Fibroblast of lung (primary cell): ENCODE results near the gene INAFM1. TPM values are rescaled to one million over a fixed set of nuclear protein-coding genes. Genes with fewer than 3 reads are reported as not detected.
A peak's percentile ranks its signal among the peaks of the same experiment; 100 is the strongest.

Source experiments
- DNase-seq, 2 donors: peaks; one replicate each; pipeline versions ENCODE4 v3.0.0 to v3.0.0-alpha.2; 2010; ENCODE audit warnings: low read depth in 2 of 2
- H2AFZ ChIP-seq: 2 replicates; pipeline ENCODE4 v1.5.1; 2012; ENCODE audit warnings: low read length, control low read depth, inconsistent platforms
- H3K27ac ChIP-seq: 2 replicates; pipeline ENCODE4 v1.5.1; 2011; ENCODE audit warnings: low read length, control low read depth; ENCODE audit not compliant: insufficient read depth
- H3K27me3 ChIP-seq: 2 replicates; pipeline ENCODE4 v1.5.1; 2011; ENCODE audit warnings: mild to moderate bottlenecking, low read length; ENCODE audit not compliant: control insufficient read depth, insufficient read depth
- H3K36me3 ChIP-seq: 2 replicates; pipeline ENCODE4 v1.5.1; 2011; ENCODE audit warnings: low read length; ENCODE audit not compliant: control insufficient read depth, insufficient read depth
- H3K4me1 ChIP-seq: 2 replicates; pipeline ENCODE4 v1.5.1; 2011; ENCODE audit warnings: low read length; ENCODE audit not compliant: control insufficient read depth, insufficient read depth; ENCODE audit errors: extremely low read depth
- H3K4me2 ChIP-seq: 2 replicates; pipeline ENCODE4 v1.5.1; 2011; ENCODE audit warnings: low read length, control low read depth; ENCODE audit not compliant: insufficient read depth; ENCODE audit errors: extremely low read depth
- H3K4me3 ChIP-seq, 4 experiments: fragments of 200-600 bp in 1 of 4; sonication (generic) in 1 of 4; replicated peaks in 1 of 4; 2 replicates each; pipeline ENCODE4 v1.5.1; 2011 to 2016; ENCODE audit warnings: low read length in 4 of 4, low read depth in 3 of 4, mild to moderate bottlenecking in 3 of 4, control low read depth in 2 of 4, inconsistent platforms in 1 of 4, mixed read lengths in 1 of 4; ENCODE audit not compliant: insufficient read depth in 1 of 4; ENCODE audit errors: control extremely low read depth in 1 of 4
- H3K79me2 ChIP-seq: 2 replicates; pipeline ENCODE4 v1.5.1; 2012; ENCODE audit warnings: mild to moderate bottlenecking, low read length, inconsistent platforms; ENCODE audit not compliant: control insufficient read depth, insufficient read depth
- H3K9ac ChIP-seq: 2 replicates; pipeline ENCODE4 v1.5.1; 2011; ENCODE audit warnings: mild to moderate bottlenecking, low read length, control low read depth; ENCODE audit not compliant: insufficient read depth
- H3K9me3 ChIP-seq: 2 replicates; pipeline ENCODE4 v1.5.1; 2012; ENCODE audit warnings: low read depth, low read length; ENCODE audit not compliant: control insufficient read depth, insufficient read depth
- H4K20me1 ChIP-seq: 2 replicates; pipeline ENCODE4 v1.5.1; 2011; ENCODE audit warnings: low read length; ENCODE audit not compliant: control insufficient read depth, insufficient read depth; ENCODE audit errors: extremely low read depth
- EZH2 ChIP-seq: IDR thresholded peaks from 2 replicates; pipeline ENCODE4 v1.5.1; 2012; ENCODE audit warnings: low read length, control low read depth, mild to moderate bottlenecking; ENCODE audit errors: missing control alignments
- polyA plus RNA-seq, 2 donors: library from polyadenylated mRNA; depleted of rRNA in 1 of 2; stranded (reverse) in 1 of 2; unstranded in 1 of 2; fragments of >200 nt; gene quantifications; 2 replicates each; pipeline ENCODE4 v1.2.1, GENCODE V29; 2011 to 2012; ENCODE audit warnings: missing spikeins in 1 of 2
- total RNA-seq: library from RNA; depleted of rRNA; stranded (reverse); fragments of >200 nt; gene quantifications from 2 replicates; pipeline ENCODE4 v1.2.1, GENCODE V29; 2014
- TF ChIP-seq, protein P1 (sequence below), 2 donors: IDR thresholded peaks in 1 of 2; conservative IDR thresholded peaks in 1 of 2; 1 replicate in 1 of 2; 2 replicates in 1 of 2; pipeline ENCODE4 v1.5.1; 2011 to 2012; ENCODE audit warnings: low read length in 2 of 2, control low read depth in 1 of 2, inconsistent platforms in 1 of 2, low read depth in 1 of 2, mild to moderate bottlenecking in 1 of 2

The INAFM1 gene
- total and polyA plus RNA-seq, 2 donors (not counting 1 experiment from before 2014, with no cell fraction given), result 2.0 to 3.6 TPM

GRCh38 chr19:47232422-47233211, 42.1 kb upstream of the INAFM1 start:
- Histone ChIP-seq H3K79me2 (peaks cover 21% of the 10 kb centered on the region), H3K27me3 (no peaks in the 10 kb centered on the region), H3K4me3 (peak overlapping the region; percentile 3 to 63 (median 34)), H2AFZ (peak overlapping the region; percentile 77), H3K27ac (peak overlapping the region; percentile 85), H3K9ac (peak overlapping the region; percentile 32), H3K4me2 (peak overlapping the region; percentile 55), H4K20me1 (no peaks in the 10 kb centered on the region), H3K36me3 (no peaks in the 10 kb centered on the region), H3K4me1 (peaks cover 14% of the 10 kb centered on the region), H3K9me3 (no peaks in the 10 kb centered on the region)
- TF ChIP-seq, protein P1, sequence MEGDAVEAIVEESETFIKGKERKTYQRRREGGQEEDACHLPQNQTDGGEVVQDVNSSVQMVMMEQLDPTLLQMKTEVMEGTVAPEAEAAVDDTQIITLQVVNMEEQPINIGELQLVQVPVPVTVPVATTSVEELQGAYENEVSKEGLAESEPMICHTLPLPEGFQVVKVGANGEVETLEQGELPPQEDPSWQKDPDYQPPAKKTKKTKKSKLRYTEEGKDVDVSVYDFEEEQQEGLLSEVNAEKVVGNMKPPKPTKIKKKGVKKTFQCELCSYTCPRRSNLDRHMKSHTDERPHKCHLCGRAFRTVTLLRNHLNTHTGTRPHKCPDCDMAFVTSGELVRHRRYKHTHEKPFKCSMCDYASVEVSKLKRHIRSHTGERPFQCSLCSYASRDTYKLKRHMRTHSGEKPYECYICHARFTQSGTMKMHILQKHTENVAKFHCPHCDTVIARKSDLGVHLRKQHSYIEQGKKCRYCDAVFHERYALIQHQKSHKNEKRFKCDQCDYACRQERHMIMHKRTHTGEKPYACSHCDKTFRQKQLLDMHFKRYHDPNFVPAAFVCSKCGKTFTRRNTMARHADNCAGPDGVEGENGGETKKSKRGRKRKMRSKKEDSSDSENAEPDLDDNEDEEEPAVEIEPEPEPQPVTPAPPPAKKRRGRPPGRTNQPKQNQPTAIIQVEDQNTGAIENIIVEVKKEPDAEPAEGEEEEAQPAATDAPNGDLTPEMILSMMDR (conservative IDR thresholded peaks at IDR 0.05 in 1 of 2, IDR thresholded peaks at IDR 0.05 in 1 of 2; ENCODE audit: low read depth in 1 of 2, low read length in 2 of 2), result no peak
- TF ChIP-seq EZH2, result no peak
- DNase-seq, result peak; percentile 74 to 79

DNA sequence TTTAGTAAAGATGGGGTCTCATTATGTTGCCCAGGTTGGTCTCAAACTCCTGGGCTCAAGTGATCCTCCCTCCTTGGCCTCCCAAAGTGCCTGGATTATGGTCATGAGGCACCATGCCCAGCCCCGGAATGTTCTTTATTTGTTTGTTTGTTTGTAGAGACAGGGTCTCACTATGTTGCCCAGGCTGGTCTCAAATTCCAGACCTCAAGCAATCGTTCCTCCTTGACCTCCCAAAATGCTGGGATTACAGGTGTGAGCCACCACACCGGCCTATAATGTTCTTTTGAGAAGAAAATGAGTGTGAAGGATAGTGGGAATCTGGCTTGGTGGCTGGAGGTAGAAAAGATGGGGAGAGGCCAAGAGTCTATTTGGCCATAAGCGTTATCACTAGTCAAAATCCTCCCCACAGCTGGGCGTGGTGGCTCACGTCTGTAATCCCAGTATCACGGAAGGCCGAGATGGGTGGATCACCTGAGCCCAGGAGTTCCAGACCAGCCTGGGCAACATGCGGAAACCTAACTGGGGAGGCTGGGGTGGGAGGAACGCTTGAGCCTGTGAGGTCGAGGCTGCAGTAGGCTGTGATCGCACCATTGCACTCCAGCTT, 38.5 kb upstream of the INAFM1 start:
- H3K4me2 ChIP-seq, result no peak overlapping the region
- TF ChIP-seq, protein P1 (conservative IDR thresholded peaks at IDR 0.05 in 1 of 2, IDR thresholded peaks at IDR 0.05 in 1 of 2; ENCODE audit: low read depth in 1 of 2, low read length in 2 of 2), result no peak
- no peak for TF ChIP-seq EZH2
- H3K4me3 ChIP-seq, result no peak overlapping the region
- no peak overlapping the region for H2AFZ ChIP-seq
- H3K27me3 ChIP-seq, result no peaks in the 10 kb centered on the region
- no peaks in the 10 kb centered on the region for H3K79me2 ChIP-seq
- no peak overlapping the region for H3K9ac ChIP-seq
- H3K9me3 ChIP-seq, result no peaks in the 10 kb centered on the region
- H3K4me1 ChIP-seq, result peaks cover 12% of the 10 kb centered on the region
- DNase-seq, result no peak
- no peaks in the 10 kb centered on the region for H4K20me1 ChIP-seq
- H3K36me3 ChIP-seq, result no peaks in the 10 kb centered on the region
- H3K27ac ChIP-seq, result no peak overlapping the region

GRCh38 chr19:47239152-47239551, 35.5 kb upstream of the INAFM1 start:
- Histone ChIP-seq H3K4me2 (peak overlapping the region; percentile 52), H3K36me3 (no peaks in the 10 kb centered on the region), H3K27ac (no peak overlapping the region), H3K9me3 (no peaks in the 10 kb centered on the region), H3K4me1 (peaks cover 14% of the 10 kb centered on the region), H3K79me2 (no peaks in the 10 kb centered on the region), H4K20me1 (no peaks in the 10 kb centered on the region), H3K4me3 (peak overlapping the region in 2 of 4 experiments; percentile 26 to 46), H3K9ac (no peak overlapping the region), H3K27me3 (no peaks in the 10 kb centered on the region), H2AFZ (peak overlapping the region; percentile 19)
- peak in 1 of 2 donors; percentile 20 for DNase-seq
- TF ChIP-seq, protein P1 (conservative IDR thresholded peaks at IDR 0.05 in 1 of 2, IDR thresholded peaks at IDR 0.05 in 1 of 2; ENCODE audit: low read depth in 1 of 2, low read length in 2 of 2), result no peak
- no peak for TF ChIP-seq EZH2
